Kidney (tissue), 14 donors: Measurements from ENCODE around the gene CDK10. TPM values are rescaled to one million over a fixed set of nuclear protein-coding genes. Genes with fewer than 3 reads are reported as not detected.
"Not testable (repeated sequence)": the region's sequence is repeated elsewhere in the genome, so short reads cannot be mapped to it uniquely, and the experiment has no call there.

Source experiments
- DNase-seq, 5 donors: peaks; one replicate each; pipeline ENCODE4 v3.0.0-alpha.2; 2013 to 2020
- FAIRE-seq: peaks from 2 replicates; lab custom pipeline; 2012; peaks lifted over from hg19 to GRCh38; lab: Jason Lieb, UNC
- H3K27ac ChIP-seq, 2 donors: one replicate each; pipeline ENCODE4 v1.7.0; 2013; ENCODE audit warnings: low read depth in 2 of 2, low read length in 2 of 2, inconsistent platforms in 1 of 2
- H3K27me3 ChIP-seq: one replicate; pipeline ENCODE4 v1.7.1; 2013; ENCODE audit warnings: low read length, inconsistent platforms; ENCODE audit not compliant: control insufficient read depth, insufficient read depth
- H3K36me3 ChIP-seq, 3 donors: one replicate each; pipeline versions ENCODE4 v1.7.0 to v1.7.1; 2013; ENCODE audit warnings: low read length in 3 of 3, control low read depth in 1 of 3, inconsistent platforms in 1 of 3; ENCODE audit not compliant: insufficient read depth in 3 of 3, control insufficient read depth in 2 of 3
- H3K4me1 ChIP-seq, 3 donors: one replicate each; pipeline versions ENCODE4 v1.7.0 to v1.7.1; 2013; ENCODE audit warnings: low read length in 3 of 3, inconsistent platforms in 1 of 3, low read depth in 1 of 3; ENCODE audit not compliant: control insufficient read depth in 2 of 3, insufficient read depth in 2 of 3
- H3K4me3 ChIP-seq, 3 donors: one replicate each; pipeline versions ENCODE4 v1.7.0 to v1.8.1; 2013; ENCODE audit warnings: low read length in 3 of 3, control low read depth in 1 of 3, inconsistent platforms in 1 of 3
- H3K9ac ChIP-seq, 3 donors: one replicate each; pipeline versions ENCODE4 v1.7.0 to v1.7.1; 2013; ENCODE audit warnings: low read length in 3 of 3, control low read depth in 1 of 3, inconsistent platforms in 1 of 3
- H3K9me3 ChIP-seq, 3 donors: one replicate each; pipeline versions ENCODE4 v1.7.0 to v1.7.1; 2013; ENCODE audit warnings: low read length in 3 of 3, control low read depth in 1 of 3, inconsistent platforms in 1 of 3; ENCODE audit not compliant: control insufficient read depth in 2 of 3, insufficient read depth in 1 of 3
- CTCF ChIP-seq: IDR thresholded peaks from 3 replicates; pipeline ENCODE4 v1.5.1; 2012; ENCODE audit warnings: mild to moderate bottlenecking, moderate library complexity, borderline replicate concordance; ENCODE audit not compliant: insufficient read depth; ENCODE audit errors: extremely low read depth
- intact Hi-C: fragments of 100-400 bp; cut with DNase I; formaldehyde crosslinking; loops from one replicate; pipeline ENCODE4 v1.11.1; 2022
- polyA plus RNA-seq: library from polyadenylated mRNA; stranded (reverse); fragments of 350-450 nt; fragmentation: Illumina TruSeq; extraction: RNeasy Lipid Tissue Mini Kit (QIAGEN cat#74804); gene quantifications from one replicate; pipeline ENCODE4 v1.2.3, GENCODE V29; 2014; ENCODE audit warnings: low read depth, low replicate concordance; ENCODE audit not compliant: insufficient read depth
- total RNA-seq: library from RNA; stranded (reverse); fragmentation: NEBNext Ultra II Directional; extraction: Animal tissue kit (Norgen Biotek cat#: 25700); gene quantifications from one replicate; pipeline ENCODE4 v1.2.1, GENCODE V29; 2021
- donor health status: control.
- donor health status: control.
- donor health status: control.
- donor health status: control.
- donor health status: control.
- donor health status: DM: yes; HTN: yes; CAD: no.
- donor health status: Normal renal cell carcinoma (clear cell type).

The CDK10 gene
- total and polyA plus RNA-seq, 2 donors from 2014 or later = 82.6 to 118 TPM

GRCh38 chr16:89691986-89692569, 5.6 kb downstream of the CDK10 start:
- peak in 1 of 5 donors; percentile 37 for DNase-seq
- no peak overlapping the region for H3K4me3 ChIP-seq
- H3K27ac ChIP-seq = no peak overlapping the region
- intact Hi-C loops = no loop called here
- FAIRE-seq = no peak
- H3K9me3 ChIP-seq = no peaks in the 10 kb centered on the region
- peaks cover 0 to 12% (median 5%) of the 10 kb centered on the region in 3 donors for H3K4me1 ChIP-seq
- H3K27me3 ChIP-seq = no peaks in the 10 kb centered on the region
- H3K36me3 ChIP-seq = peaks cover 3 to 40% (median 23%) of the 10 kb centered on the region in 3 donors
- no peak for TF ChIP-seq CTCF
- H3K9ac ChIP-seq = no peak overlapping the region

GRCh38 chr16:89693289-89693731, 6.8 kb downstream of the CDK10 start:
- Histone ChIP-seq H3K9me3 (no peaks in the 10 kb centered on the region), H3K4me1 (peaks cover 0 to 2% (median 0%) of the 10 kb centered on the region in 3 donors), H3K27me3 (no peaks in the 10 kb centered on the region), H3K4me3 (no peak overlapping the region), H3K36me3 (peaks cover 3 to 40% (median 23%) of the 10 kb centered on the region in 3 donors), H3K27ac (no peak overlapping the region), H3K9ac (no peak overlapping the region)
- no peak for TF ChIP-seq CTCF
- DNase-seq (peak in 2 of 5 donors; percentile 38 to 62), FAIRE-seq (no peak)
- intact Hi-C loops = no loop called here

- Histone ChIP-seq H3K4me1 (no peaks in the 10 kb centered on the region), H3K9me3 (no peaks in the 10 kb centered on the region), H3K9ac (no peak overlapping the region), H3K4me3 (no peak overlapping the region), H3K36me3 (peaks cover 3 to 39% (median 22%) of the 10 kb centered on the region in 3 donors), H3K27me3 (no peaks in the 10 kb centered on the region), H3K27ac (no peak overlapping the region)
- intact Hi-C loops = no loop called here
- FAIRE-seq = no peak
- DNase-seq = peak in 4 of 5 donors; percentile 9 to 72 (median 38)
- TF ChIP-seq CTCF = no peak
These were observed 7.7 kb downstream of the CDK10 start for GRCh38 chr16:89693931-89694783.

- H3K36me3 ChIP-seq = peaks cover 3 to 33% (median 18%) of the 10 kb centered on the region in 3 donors
- H3K27ac ChIP-seq, intact Hi-C loops, H3K4me1 ChIP-seq, H3K4me3 ChIP-seq, DNase-seq, H3K27me3 ChIP-seq, FAIRE-seq, H3K9me3 ChIP-seq, H3K9ac ChIP-seq: not testable (repeated sequence)
These were observed 8.2 kb downstream of the CDK10 start for GRCh38 chr16:89694784-89695085.
